Measurements from ENCODE around the gene MBD4. TPM values are rescaled to one million over a fixed set of nuclear protein-coding genes. Genes with fewer than 3 reads are reported as not detected.
A peak's percentile ranks its signal among the peaks of the same experiment; 100 is the strongest.

Gene MBD4
- polyA plus RNA-seq, 1 donor (not counting 4 experiments of a cell fraction or from before 2014, with no cell fraction given) = 35.0 TPM

DNA sequence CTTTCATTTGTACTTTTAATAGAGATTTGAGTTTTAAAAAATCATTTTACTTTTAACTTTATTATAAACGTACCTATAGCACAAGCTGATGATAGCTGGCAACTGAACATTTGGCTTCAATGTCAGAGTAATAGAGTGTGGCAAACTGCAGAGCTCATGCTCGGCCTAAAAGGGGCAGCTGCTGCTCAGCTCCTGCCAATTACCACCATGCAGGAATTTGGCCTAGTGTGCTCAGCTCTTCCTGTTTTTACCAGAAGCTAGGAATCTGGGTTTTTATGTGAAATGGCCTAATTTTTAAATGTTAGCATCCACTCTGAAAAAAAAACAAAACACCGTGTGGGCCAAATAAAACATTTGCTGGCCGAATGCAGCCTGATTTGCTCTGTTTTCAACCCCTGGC, 2.0 kb upstream of the MBD4 start:
- no peak overlapping the region for H2AFZ ChIP-seq (ENCODE audit: control insufficient read depth, low read length)
- DNase-seq (ENCODE audit: low read depth, low spot score) (no peak), FAIRE-seq (no peak)
- peaks cover 14% of the 10 kb centered on the region for H3K79me2 ChIP-seq (ENCODE audit: control insufficient read depth, insufficient read depth, low read length)
- H3K9ac ChIP-seq (ENCODE audit: control insufficient read depth, extremely low read depth, insufficient read depth, low read length) = no peak overlapping the region
- H3K36me3 ChIP-seq (ENCODE audit: control insufficient read depth in 2 of 2, extremely low read depth in 1 of 2, insufficient read depth in 2 of 2, low read length in 2 of 2) = peaks cover 3% of the 10 kb centered on the region in 2 experiments
- no peaks in the 10 kb centered on the region for H3K27me3 ChIP-seq (ENCODE audit: control insufficient read depth, extremely low read depth, insufficient read depth, low read length)
- peak overlapping the region; percentile 93 for H3K4me2 ChIP-seq (ENCODE audit: control insufficient read depth, extremely low read depth, insufficient read depth, low read depth, low read length)
- dilution Hi-C loops (cut with MboI; ENCODE audit: extremely low pct_ligation_motif_present, low sequenced_read_pairs) = no loop called here
- H3K9me3 ChIP-seq (ENCODE audit: control insufficient read depth, low read depth, low read length) = no peaks in the 10 kb centered on the region
- TF ChIP-seq EZH2 (IDR thresholded peaks at IDR 0.05; ENCODE audit: low read length) = no peak
- TF ChIP-seq, protein P1, sequence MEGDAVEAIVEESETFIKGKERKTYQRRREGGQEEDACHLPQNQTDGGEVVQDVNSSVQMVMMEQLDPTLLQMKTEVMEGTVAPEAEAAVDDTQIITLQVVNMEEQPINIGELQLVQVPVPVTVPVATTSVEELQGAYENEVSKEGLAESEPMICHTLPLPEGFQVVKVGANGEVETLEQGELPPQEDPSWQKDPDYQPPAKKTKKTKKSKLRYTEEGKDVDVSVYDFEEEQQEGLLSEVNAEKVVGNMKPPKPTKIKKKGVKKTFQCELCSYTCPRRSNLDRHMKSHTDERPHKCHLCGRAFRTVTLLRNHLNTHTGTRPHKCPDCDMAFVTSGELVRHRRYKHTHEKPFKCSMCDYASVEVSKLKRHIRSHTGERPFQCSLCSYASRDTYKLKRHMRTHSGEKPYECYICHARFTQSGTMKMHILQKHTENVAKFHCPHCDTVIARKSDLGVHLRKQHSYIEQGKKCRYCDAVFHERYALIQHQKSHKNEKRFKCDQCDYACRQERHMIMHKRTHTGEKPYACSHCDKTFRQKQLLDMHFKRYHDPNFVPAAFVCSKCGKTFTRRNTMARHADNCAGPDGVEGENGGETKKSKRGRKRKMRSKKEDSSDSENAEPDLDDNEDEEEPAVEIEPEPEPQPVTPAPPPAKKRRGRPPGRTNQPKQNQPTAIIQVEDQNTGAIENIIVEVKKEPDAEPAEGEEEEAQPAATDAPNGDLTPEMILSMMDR (optimal IDR thresholded peaks at IDR 0.05 in 1 of 3, IDR thresholded peaks at IDR 0.05 in 1 of 3, conservative IDR thresholded peaks at IDR 0.05 in 1 of 3; ENCODE audit: extremely low read depth in 1 of 3, insufficient read depth in 2 of 3, low read length in 3 of 3) = peak in 1 of 3 experiments; percentile 21
- H3K4me1 ChIP-seq (ENCODE audit: control insufficient read depth, extremely low read depth, insufficient read depth, low read length) = peaks cover 20% of the 10 kb centered on the region
- H3K27ac ChIP-seq (ENCODE audit: control insufficient read depth, insufficient read depth, low read length) = no peak overlapping the region
- no peaks in the 10 kb centered on the region for H3K9me1 ChIP-seq (ENCODE audit: control insufficient read depth, extremely low read depth, insufficient read depth, low read length)
- no peak overlapping the region for H3K4me3 ChIP-seq (ENCODE audit: control insufficient read depth in 2 of 3, extremely low read depth in 1 of 3, insufficient read depth in 2 of 3, low read depth in 1 of 3, low read length in 3 of 3)
- no peaks in the 10 kb centered on the region for H4K20me1 ChIP-seq (ENCODE audit: control insufficient read depth, extremely low read depth, insufficient read depth, low read length)

DNA sequence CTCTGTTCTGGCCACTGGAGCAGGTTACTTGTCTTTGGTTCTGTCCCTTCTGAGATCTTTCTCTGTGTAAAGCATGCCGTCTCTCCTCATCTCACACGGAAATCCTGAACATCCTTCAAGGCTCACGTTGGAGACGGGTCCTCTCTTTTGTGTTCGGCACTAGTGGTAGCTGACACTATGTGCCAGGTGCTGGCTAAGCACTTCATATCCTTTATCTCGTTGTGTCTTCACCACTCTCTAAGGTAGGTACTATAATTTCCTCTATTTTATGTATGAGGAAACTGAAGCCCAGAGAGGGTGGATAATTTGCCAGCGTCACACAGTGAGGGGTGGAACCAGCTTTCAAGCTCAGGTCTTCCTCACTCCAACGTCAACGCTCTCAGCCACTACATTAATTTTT, 1.5 kb upstream of the MBD4 start:
- Histone ChIP-seq H3K9ac (ENCODE audit: control insufficient read depth, extremely low read depth, insufficient read depth, low read length) (peak overlapping the region; percentile 93), H3K27ac (ENCODE audit: control insufficient read depth, insufficient read depth, low read length) (peak overlapping the region; percentile 87), H4K20me1 (ENCODE audit: control insufficient read depth, extremely low read depth, insufficient read depth, low read length) (no peaks in the 10 kb centered on the region), H3K9me1 (ENCODE audit: control insufficient read depth, extremely low read depth, insufficient read depth, low read length) (no peaks in the 10 kb centered on the region), H3K79me2 (ENCODE audit: control insufficient read depth, insufficient read depth, low read length) (peaks cover 14% of the 10 kb centered on the region), H3K9me3 (ENCODE audit: control insufficient read depth, low read depth, low read length) (no peaks in the 10 kb centered on the region), H2AFZ (ENCODE audit: control insufficient read depth, low read length) (peak overlapping the region; percentile 80), H3K36me3 (ENCODE audit: control insufficient read depth in 2 of 2, extremely low read depth in 1 of 2, insufficient read depth in 2 of 2, low read length in 2 of 2) (peaks cover 5 to 8% of the 10 kb centered on the region in 2 experiments), H3K4me1 (ENCODE audit: control insufficient read depth, extremely low read depth, insufficient read depth, low read length) (peaks cover 26% of the 10 kb centered on the region), H3K4me2 (ENCODE audit: control insufficient read depth, extremely low read depth, insufficient read depth, low read depth, low read length) (peak overlapping the region; percentile 93), H3K27me3 (ENCODE audit: control insufficient read depth, extremely low read depth, insufficient read depth, low read length) (no peaks in the 10 kb centered on the region), H3K4me3 (ENCODE audit: control insufficient read depth in 2 of 3, extremely low read depth in 1 of 3, insufficient read depth in 2 of 3, low read depth in 1 of 3, low read length in 3 of 3) (peak overlapping the region; percentile 80 to 96 (median 86))
- dilution Hi-C loops (cut with MboI; ENCODE audit: extremely low pct_ligation_motif_present, low sequenced_read_pairs) = no loop called here
- DNase-seq (ENCODE audit: low read depth, low spot score) (no peak), FAIRE-seq (no peak)
- TF ChIP-seq, protein P1 (optimal IDR thresholded peaks at IDR 0.05 in 1 of 3, IDR thresholded peaks at IDR 0.05 in 1 of 3, conservative IDR thresholded peaks at IDR 0.05 in 1 of 3; ENCODE audit: extremely low read depth in 1 of 3, insufficient read depth in 2 of 3, low read length in 3 of 3) = no peak
- TF ChIP-seq EZH2 (IDR thresholded peaks at IDR 0.05; ENCODE audit: low read length) = no peak
